HCT116 (cell line): Measurements from ENCODE around the gene APBB2. TPM values are rescaled to one million over a fixed set of nuclear protein-coding genes. Genes with fewer than 3 reads are reported as not detected.

Source experiments
- ATAC-seq: fragments of 200-7000 bp; cut with Tn5 transposase; 2 replicates; pipeline ENCODE4 v1.9.1; 2020; ENCODE audit warnings: mild to moderate bottlenecking, moderate library complexity
- BruUV-seq: library from RNA; stranded (reverse); fragments of 400-500 nt; replicated peaks from 2 replicates; lab custom pipeline; 2021; lab: Mats Ljungman, UMichigan
- CTCF ChIA-PET: fragments of 300-600 bp; sonication (Branson Sonifier 250); formaldehyde crosslinking; loops from one replicate; lab custom pipeline; 2021; ENCODE audit warnings: antibody characterized with exemption; lab: Charles Lee
- POLR2A ChIA-PET: fragments of 300-600, 350-600 bp; sonication (Branson Sonifier 250); formaldehyde crosslinking; loops from one replicate; lab custom pipeline; 2021; ENCODE audit warnings: antibody characterized with exemption; lab: Charles Lee
- RAD21 ChIA-PET, 2 experiments: fragments of 300-600 bp; sonication (Branson Sonifier 250); formaldehyde crosslinking; loops; one replicate each; lab custom pipeline; 2023; ENCODE audit warnings: low total read pairs in 2 of 2; ENCODE audit not compliant: uncharacterized antibody in 2 of 2, unreplicated experiment in 2 of 2, low non-redundant PET in 1 of 2; lab: Charles Lee
- DNase-seq: peaks from one replicate; pipeline ENCODE4 v3.0.0-alpha.2; 2010; ENCODE audit warnings: low read depth, low spot score
- H2AFZ ChIP-seq: fragments of 200-600 bp; shearing (Covaris generic), sonication (generic); 2 replicates; pipeline ENCODE4 v1.6.1; 2017; ENCODE audit warnings: low read depth, mixed run types, mixed read lengths, antibody characterized with exemption, low read length; ENCODE audit not compliant: poor library complexity, severe bottlenecking
- H3K27ac ChIP-seq: 2 replicates; pipeline ENCODE4 v1.5.1; 2012; ENCODE audit warnings: low read depth, low read length
- H3K27me3 ChIP-seq: fragments of 200-600 bp; sonication (generic); 2 replicates; pipeline ENCODE4 v1.6.1; 2016; ENCODE audit warnings: mixed run types, low read length, mixed read lengths; ENCODE audit not compliant: insufficient read depth
- H3K36me3 ChIP-seq, 2 experiments: fragments of 200-500 bp in 1 of 2; fragments of 200-600 bp in 1 of 2; sonication (Bioruptor generic) in 1 of 2; sonication (generic) in 1 of 2; 2 replicates each; pipeline versions ENCODE4 v1.5.1 to v1.6.1; 2014 to 2016; ENCODE audit warnings: low read length in 2 of 2, inconsistent platforms in 1 of 2, mixed read lengths in 1 of 2, mixed run types in 1 of 2; ENCODE audit not compliant: insufficient read depth in 2 of 2, control insufficient read depth in 1 of 2
- H3K4me1 ChIP-seq, 2 experiments: fragments of 200-600 bp in 1 of 2; sonication (generic) in 1 of 2; 2 replicates each; pipeline versions ENCODE4 v1.5.1 to v1.6.1; 2012 to 2017; ENCODE audit warnings: low read length in 2 of 2, inconsistent platforms in 1 of 2, mild to moderate bottlenecking in 1 of 2, mixed read lengths in 1 of 2, mixed run types in 1 of 2, moderate library complexity in 1 of 2; ENCODE audit not compliant: insufficient read depth in 2 of 2, control insufficient read depth in 1 of 2
- H3K4me2 ChIP-seq: fragments of 200-600 bp; sonication (generic); 2 replicates; pipeline ENCODE4 v1.6.1; 2017; ENCODE audit warnings: mixed run types, low read length, mixed read lengths
- H3K4me3 ChIP-seq, 2 experiments: fragments of 200-600 bp in 1 of 2; sonication (generic) in 1 of 2; replicated peaks in 1 of 2; 2 replicates each; pipeline ENCODE4 v1.5.1; 2011 to 2016; ENCODE audit warnings: low read length in 2 of 2, control low read depth in 1 of 2, low read depth in 1 of 2, mild to moderate bottlenecking in 1 of 2, mixed read lengths in 1 of 2, mixed run types in 1 of 2
- H3K79me2 ChIP-seq: fragments of 200-600 bp; sonication (generic); 2 replicates; pipeline ENCODE4 v1.6.1; 2017; ENCODE audit warnings: mild to moderate bottlenecking, mixed run types, low read length, moderate library complexity, mixed read lengths; ENCODE audit not compliant: insufficient read depth
- H3K9ac ChIP-seq: fragments of 200-600 bp; sonication (generic); 2 replicates; pipeline ENCODE4 v1.6.1; 2016; ENCODE audit warnings: low read length, mixed read lengths
- H3K9me2 ChIP-seq: fragments of 200-600 bp; sonication (generic), shearing (Covaris generic); 2 replicates; pipeline ENCODE4 v1.6.1; 2017; ENCODE audit warnings: mixed run types, mild to moderate bottlenecking, moderate library complexity; ENCODE audit not compliant: insufficient read depth
- H3K9me3 ChIP-seq, 2 experiments: fragments of 200-500 bp in 1 of 2; fragments of 200-600 bp in 1 of 2; sonication (Bioruptor generic) in 1 of 2; sonication (generic) in 1 of 2; 2 replicates each; pipeline ENCODE4 v1.6.1; 2014 to 2017; ENCODE audit warnings: low read length in 2 of 2, mixed read lengths in 2 of 2, inconsistent platforms in 1 of 2, low read depth in 1 of 2, mild to moderate bottlenecking in 1 of 2, mixed run types in 1 of 2, moderate library complexity in 1 of 2; ENCODE audit not compliant: control insufficient read depth in 1 of 2, insufficient read depth in 1 of 2
- H4K20me1 ChIP-seq: fragments of 200-600 bp; sonication (generic), shearing (Covaris generic); 2 replicates; pipeline ENCODE4 v1.6.1; 2017; ENCODE audit warnings: mixed run types, mild to moderate bottlenecking, moderate library complexity; ENCODE audit not compliant: insufficient read depth
- ATF3 ChIP-seq: IDR thresholded peaks from 2 replicates; pipeline ENCODE4 v1.6.1; 2012
- CBX3 ChIP-seq: IDR thresholded peaks from 2 replicates; pipeline ENCODE4 v1.6.1; 2012; ENCODE audit warnings: low read depth
- MAX ChIP-seq: IDR thresholded peaks from 2 replicates; pipeline ENCODE4 v1.6.1; 2012
- REST ChIP-seq: IDR thresholded peaks from 2 replicates; pipeline ENCODE4 v1.6.1; 2012; ENCODE audit warnings: low read depth
- SRF ChIP-seq: IDR thresholded peaks from 2 replicates; pipeline ENCODE4 v1.6.1; 2012; ENCODE audit warnings: low read depth
- TCF7L2 ChIP-seq: IDR thresholded peaks from 2 replicates; pipeline ENCODE4 v1.7.0; 2011; ENCODE audit warnings: borderline replicate concordance, inconsistent platforms; ENCODE audit not compliant: insufficient read depth, insufficient read length; ENCODE audit errors: extremely low read depth
- ZNF274 ChIP-seq: fragments of 200-500 bp; sonication (Bioruptor generic); IDR thresholded peaks from 2 replicates; pipeline ENCODE4 v1.6.1; 2014; ENCODE audit warnings: mild to moderate bottlenecking, low read depth, low read length, inconsistent platforms
- intact Hi-C: fragments of 100-400 bp; cut with micrococcal nuclease; formaldehyde crosslinking; loops from 2 replicates; pipeline ENCODE4 v1.10.0; 2022
- total RNA-seq: library from RNA; stranded (reverse); gene quantifications from one replicate; pipeline ENCODE4 v1.2.1, GENCODE V29; 2021; ENCODE audit not compliant: unreplicated experiment

Gene APBB2
- total RNA-seq, 1 experiment from 2014 or later: 72.5 TPM

- ChIA-PET POLR2A (no interaction called here), RAD21 (interaction anchor here in 1 of 2 experiments (0.7 kb wide), 1 partner anchor 73 kb away, joined by 3 read pairs; no protein-coding TSS in a partner anchor), CTCF (interaction anchor here (0.7 to 0.9 kb wide), 2 partner anchors 14 to 222 kb away, joined by 4 read pairs; partner anchors contain the start of gene APBB2)
- H4K20me1 ChIP-seq: no peaks in the 10 kb centered on the region
- no peak overlapping the region; the same call in 1 of the 2 replicates for H3K27ac ChIP-seq
- H3K4me2 ChIP-seq: peak overlapping the region; percentile 66
- H3K4me3 ChIP-seq: no peak overlapping the region
- ATAC-seq (no peak), DNase-seq (no peak)
- H3K36me3 ChIP-seq: no peaks in the 10 kb centered on the region
- no peak for TF ChIP-seq REST
- TF ChIP-seq MAX: no peak
- TF ChIP-seq SRF: no peak
- no peak for TF ChIP-seq CBX3
- TF ChIP-seq ATF3: no peak
- no peak for TF ChIP-seq ZNF274
- TF ChIP-seq TCF7L2: no peak
- H3K79me2 ChIP-seq: peaks cover 68% of the 10 kb centered on the region
- peak overlapping the region; percentile 42 for H3K9ac ChIP-seq
- no peak overlapping the region for H2AFZ ChIP-seq
- H3K4me1 ChIP-seq: peaks cover 51 to 77% of the 10 kb centered on the region in 2 experiments
- H3K9me2 ChIP-seq: no peaks in the 10 kb centered on the region
- H3K9me3 ChIP-seq: no peaks in the 10 kb centered on the region
- BruUV-seq: no TSS peak
- no peaks in the 10 kb centered on the region for H3K27me3 ChIP-seq
- intact Hi-C loops: loop anchor here (5.0 kb wide), 1 partner anchor 170 kb away; no protein-coding TSS in a partner anchor
These were observed 222.4 kb downstream of the APBB2 start for GRCh38 chr4:40991908-40992307.
